HG03342 (cell line): ENCODE measurements around the gene HOXD11.

Source experiments
- ATAC-seq: cut with Tn5 transposase; IDR thresholded peaks from one replicate; pipeline ENCODE4 v1.9.1; 2021; ENCODE audit warnings: mild to moderate bottlenecking, moderate library complexity; ENCODE audit not compliant: unreplicated experiment

Gene HOXD11

DNA sequence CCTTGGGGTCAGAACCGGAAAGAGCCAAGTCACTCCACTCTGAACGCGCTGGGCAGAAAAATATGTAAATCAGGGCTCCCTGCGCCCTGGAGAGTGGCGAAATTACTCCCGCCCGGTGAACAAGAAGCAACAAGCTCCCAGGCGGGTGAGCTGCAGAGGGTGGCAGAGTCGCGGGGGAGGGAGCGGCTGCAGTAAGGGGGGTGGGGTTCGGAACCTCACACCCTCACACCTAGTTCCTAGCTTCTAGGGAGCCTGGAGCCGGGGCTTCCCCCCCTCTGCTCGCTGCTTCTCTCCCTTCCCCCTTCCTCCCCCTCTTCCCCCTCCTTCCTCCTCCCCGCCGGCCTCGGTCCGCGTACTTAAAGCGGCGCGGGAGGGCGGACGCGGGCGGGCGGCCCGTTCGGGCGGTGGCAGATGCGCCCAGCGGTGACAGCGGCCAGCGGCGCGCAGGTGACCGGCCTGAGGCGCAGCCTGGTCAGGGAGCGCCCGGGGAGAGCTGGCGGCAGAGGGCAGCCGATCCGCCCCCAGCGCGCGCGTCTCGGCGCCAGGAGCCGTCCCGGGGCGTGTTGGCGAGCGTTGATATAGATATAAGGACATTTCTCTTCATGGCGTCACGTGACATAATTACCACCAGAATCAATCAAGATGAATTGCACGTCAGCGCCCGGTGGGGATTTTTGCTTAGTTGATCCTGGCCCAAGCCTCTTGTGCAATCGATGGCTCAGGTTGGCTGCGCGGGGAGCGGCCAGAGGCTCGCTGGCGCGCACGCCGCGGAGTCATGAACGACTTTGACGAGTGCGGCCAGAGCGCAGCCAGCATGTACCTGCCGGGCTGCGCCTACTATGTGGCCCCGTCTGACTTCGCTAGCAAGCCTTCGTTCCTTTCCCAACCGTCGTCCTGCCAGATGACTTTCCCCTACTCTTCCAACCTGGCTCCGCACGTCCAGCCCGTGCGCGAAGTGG lies at the start of gene HOXD11:
Gene HOXD11 (plus strand): TSS at position 700 of the 959 bp plus-strand sequence. CDS start 76 bp downstream, at position 776.
- no peak for ATAC-seq

DNA sequence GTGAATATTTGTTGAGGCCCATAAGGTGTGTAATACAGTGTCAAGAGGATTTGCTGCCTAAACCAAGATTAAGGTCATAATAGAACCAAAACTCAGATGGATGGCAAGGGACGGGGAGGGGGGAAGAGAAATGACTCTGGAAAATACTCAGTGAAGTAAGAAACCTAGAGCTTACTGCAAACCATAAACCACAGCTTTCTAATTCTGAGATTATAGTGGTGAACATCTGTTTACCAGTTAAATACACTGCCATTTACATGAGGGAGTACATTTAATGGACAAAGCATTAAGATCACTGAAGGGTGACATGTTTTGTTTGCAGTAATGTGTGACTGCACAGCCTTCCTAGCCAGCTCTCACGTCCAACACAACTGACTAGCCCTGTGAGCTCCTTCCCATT lies 43.1 kb upstream of the HOXD11 start:
- ATAC-seq, result no peak

DNA sequence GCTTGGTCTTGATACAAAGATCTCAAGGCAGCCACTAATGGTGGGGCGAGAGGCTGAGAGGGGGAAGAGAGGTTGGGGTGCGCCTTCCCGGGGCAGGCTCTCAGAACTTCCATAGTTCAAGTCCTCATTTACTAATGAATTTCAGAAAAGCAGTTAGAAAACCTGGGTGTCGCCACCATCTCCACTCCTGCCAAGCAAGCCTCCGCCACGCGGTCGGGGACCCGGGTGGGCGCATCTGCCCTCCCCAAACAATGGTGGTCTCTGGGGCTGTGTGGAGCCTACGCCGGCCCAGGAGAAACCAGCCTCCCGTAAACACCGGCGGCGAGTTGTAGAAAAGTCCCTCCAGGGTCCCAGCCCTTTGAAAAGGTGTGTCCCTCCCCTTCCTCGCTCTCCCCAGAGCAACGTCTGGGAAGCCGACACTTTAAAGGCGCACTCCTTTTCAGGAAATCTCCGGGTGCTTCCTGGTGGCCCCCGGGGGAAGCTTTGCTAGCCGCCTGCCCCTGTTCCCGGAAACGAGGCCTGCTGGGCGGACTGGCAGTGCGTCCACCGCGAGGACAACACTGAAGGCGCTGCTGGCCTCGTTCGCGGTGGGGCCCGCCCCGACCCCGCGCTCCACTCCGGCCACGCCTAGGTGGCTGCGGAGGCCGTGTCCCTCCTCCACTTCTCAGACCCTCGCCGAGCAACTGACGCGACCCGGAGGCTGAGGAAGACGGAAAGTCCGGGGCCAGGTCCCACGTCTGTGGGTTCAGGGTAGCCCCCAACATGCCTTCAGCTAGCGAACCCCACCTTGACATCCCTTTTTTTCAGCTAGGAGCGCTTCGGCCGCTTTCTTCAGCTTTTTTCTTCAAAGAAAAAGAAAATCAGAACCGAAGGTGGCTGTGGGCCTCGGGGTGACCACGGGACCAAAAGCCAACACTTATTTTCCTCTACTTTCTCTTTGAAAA lies 40.2 kb upstream of the HOXD11 start:
- no peak for ATAC-seq

DNA sequence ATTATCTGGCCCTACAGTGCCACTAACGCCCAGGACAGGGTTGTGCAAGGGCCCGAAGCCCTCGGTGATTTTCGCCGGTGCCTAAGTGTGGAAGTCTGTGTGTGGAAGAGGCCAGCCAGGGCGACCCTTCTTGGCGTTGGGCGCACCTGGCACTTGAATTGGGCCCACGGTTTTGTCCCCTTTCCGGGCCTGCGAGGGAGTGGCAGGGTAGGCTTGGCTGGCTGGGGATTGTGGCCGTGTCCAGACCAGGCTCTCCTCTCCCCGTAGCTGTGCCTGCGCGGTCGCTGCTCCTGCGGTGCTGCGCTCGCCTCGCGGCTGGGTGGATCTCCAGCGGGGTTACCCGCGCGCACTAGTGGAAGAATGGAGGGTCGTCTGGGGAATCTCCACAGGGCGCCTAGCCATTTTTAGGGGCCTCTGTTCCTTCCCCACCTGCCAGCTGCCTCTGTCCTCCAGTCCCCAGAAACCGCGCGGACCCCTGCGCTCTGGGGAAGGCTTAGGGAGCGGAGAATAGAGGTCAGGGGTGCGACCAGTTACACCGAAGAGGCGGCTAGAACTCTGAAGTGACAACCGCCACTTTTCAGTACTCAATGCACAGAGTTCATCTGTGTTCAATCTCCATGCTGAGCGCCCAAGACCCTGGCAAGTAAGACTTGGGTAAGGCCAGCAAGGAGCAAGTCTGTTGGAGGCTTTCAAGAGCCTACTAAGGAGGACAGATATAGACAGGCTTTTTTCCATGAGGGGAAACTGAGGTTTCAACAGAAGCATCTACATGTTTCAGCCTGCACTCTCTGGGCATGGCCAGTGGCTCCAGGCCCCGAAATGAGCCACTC lies 39.3 kb upstream of the HOXD11 start:
- no peak for ATAC-seq

DNA sequence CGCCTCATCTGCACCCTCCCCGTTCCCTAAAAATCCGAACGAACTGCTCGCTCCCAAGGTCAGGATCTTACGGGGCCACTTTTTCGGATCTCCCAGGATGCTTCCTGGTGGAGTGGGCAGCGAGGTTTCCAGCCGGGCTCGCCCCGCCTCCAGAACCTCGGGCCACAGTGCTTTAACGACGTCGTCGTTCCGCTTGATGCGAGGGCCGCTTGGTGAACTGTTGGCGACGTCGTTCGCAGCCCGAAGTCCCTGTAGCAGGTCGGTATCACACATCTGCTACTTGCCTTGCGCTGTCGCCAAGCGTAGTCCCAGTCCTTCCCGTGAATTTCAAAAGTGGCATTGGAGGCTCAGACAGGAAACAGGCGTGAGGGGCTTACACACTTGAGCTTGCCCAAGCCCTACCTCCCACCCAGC lies 38.7 kb upstream of the HOXD11 start:
- no peak for ATAC-seq

DNA sequence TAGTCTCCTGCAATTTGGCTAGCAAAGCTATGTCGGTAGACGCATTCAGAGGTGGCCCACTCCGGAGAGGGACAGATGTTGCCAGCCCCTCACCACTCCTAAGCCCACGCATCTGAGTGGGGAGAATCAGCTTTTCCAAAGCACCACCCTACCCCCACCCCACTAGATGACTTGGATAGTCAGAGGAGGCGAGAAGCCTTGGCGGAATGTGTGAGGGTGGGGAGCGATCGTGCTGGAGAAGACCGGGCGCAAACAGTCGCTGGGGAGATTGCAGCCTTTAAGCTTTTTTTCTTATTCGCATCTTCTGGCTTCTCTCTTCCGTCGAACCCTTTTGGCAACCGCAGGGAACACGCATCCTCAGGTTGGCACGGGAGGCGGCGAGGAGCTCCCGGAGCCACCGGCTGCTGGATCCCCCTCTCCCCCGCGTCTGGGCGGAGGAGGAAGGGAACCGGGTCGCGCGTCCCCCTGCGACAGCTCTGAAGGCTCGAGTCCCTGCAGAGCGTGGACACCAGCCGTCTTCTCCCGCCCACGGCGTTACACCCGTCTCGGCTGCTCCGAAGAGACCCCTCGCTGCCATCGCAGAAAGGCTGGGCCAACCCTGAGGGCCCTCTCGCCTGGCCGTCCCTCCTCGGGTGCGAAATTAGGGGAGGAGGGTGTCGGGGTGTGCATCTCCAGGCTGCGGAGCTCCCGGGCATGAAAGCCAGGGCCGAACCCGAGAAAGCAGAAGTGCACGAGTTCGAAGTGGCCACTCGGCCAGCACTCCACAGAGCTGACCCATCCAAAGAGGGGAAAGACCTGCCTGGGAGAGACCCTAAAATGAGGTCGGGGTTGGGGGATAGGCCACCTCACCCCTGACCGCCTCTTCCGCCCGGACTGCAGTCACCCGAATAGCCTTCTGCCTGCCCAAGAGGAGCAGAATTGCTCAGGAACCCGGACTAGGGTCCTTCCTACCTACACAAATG lies 35.5 kb upstream of the HOXD11 start:
- no peak for ATAC-seq

DNA sequence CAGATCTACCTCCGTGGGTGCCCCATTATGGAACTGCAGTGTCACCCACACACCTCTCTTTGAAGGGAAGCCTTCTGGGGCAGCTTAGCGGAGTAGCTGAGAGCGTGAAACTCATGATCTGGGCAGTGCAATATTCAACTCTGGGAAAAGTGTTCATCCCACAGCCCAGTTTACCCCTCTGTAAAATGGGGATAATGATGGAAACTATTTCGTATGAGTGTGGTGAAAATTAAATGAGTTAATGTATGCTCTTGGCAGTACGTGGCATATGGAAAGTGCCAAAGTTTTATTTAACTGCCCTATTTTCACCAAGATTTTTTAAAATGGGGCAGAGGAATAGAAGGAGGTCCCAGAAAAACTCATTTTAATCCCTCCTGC lies 34.8 kb upstream of the HOXD11 start:
- no peak for ATAC-seq

DNA sequence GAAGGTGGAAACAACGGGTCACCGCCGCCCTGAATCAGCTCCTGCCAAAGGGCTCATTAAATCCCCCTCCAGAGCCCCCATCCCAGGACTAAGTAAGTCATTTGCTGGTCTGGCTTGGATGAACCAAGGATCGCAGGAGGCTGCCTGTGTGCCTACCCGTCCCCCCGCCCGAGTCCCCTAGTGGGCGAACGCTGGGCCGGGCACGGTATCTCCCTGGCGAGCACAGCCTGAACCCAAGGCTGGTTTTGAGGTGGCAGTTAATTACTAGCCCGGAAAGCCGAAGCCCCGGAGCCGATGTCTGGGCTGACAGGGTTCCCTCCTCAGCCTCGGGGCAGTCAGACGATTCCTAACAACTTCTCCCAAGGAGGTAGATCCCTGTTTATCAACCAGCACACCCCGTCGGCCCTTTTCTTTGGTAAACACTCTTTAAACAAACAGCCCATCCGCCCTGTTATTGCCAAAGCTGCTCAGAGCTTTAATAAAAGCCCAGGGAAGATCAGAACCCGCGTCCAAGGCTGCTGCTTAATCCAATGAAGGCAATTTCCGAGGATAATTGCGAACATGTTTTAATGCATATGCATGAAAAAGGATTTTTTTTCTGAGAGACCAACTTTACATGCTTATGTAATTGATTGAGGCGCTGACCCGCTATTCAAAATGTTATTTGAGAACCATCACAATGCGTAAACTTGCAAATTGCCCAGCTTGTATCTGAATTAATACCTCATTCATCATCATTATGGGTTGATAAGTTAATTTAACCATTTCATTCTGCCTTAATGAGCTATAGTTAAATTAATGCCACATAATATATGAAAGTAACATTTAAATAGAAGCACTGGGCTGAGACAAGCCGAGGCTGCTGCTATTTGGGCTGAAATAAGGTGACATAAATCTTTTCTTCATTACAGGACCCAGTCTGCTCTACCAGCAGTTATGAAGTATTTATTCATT lies 33.9 kb upstream of the HOXD11 start:
- ATAC-seq, result no peak

DNA sequence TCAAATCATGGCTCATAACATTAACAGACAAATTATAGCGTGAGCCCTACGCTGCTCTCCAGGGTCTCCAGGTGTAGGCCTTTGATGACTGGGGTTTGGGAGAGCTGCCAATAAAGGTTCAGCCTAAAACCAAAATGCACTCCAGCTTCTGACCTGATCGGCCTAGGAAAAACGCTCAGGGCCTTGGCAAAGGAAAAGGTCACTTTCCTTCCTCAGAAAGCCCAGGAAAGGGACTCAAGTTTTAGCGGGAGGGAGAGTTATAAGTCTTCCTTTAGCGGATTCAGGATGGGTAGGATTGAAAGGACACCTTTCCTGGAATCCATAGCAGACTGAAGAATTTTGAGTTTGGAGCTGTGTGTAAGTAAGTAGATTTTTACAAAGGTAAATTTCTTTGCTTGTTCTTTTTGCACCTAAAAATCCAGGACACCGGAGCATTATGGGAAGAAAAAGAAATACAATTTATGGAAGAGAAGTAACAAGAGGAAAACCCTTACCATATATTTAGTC lies 32.1 kb upstream of the HOXD11 start:
- no peak for ATAC-seq

DNA sequence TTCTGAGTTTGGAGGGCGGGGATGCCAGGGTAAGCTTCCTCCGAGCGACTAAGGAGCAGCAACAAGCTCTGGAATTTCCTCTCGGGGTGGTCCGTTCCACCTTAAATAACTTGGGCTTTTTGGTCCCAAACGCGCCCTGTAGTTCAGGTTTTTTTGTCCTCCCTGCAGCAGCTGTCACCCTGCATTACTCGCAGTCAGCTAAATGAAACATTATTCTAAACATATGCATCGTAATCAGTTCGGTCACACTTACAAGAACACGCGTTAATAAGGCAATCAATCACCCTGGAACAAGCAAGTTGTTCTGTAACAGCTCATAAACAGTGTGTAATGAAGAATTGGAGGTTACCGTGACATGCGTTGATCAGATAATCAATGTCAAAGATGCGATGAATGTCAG lies 31.6 kb upstream of the HOXD11 start:
- ATAC-seq, result no peak

DNA sequence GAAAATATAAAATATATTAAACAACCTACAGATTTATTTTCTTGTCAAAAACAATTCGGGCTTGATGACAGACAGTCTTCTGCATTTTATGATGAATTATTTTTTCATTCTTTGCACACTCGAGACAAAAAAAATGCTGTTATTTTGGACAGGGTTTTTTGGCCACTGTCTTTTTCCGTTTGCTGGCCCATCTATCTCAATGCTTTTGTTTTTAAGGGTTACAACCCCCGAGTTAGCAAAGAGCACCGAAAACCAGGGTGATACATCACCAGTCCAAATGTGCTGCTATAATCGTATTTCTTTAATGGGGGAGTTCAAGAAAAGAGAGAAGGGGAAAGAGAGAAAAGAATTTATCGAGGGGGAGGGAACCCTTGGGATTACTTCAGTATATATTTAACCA lies 31.0 kb upstream of the HOXD11 start:
- ATAC-seq, result no peak

DNA sequence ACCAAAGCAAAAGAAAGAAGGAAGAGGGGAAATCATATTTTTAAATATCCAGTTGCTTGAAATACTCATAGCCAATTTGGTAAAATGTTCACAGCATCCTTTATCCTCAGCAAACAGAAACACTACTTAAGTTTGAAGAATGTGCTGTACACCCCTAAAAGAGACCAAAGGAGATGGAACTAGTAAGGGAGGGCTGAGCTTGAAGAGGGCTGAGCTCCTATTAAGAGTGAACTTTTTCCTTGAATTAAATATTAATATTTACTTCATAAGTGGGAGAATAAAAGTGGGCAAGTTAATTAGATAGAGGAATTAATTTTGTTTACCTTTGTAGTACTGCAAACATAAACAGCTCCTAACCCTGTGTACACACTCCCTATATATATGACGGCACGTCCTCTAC lies 30.3 kb upstream of the HOXD11 start:
- no peak for ATAC-seq

DNA sequence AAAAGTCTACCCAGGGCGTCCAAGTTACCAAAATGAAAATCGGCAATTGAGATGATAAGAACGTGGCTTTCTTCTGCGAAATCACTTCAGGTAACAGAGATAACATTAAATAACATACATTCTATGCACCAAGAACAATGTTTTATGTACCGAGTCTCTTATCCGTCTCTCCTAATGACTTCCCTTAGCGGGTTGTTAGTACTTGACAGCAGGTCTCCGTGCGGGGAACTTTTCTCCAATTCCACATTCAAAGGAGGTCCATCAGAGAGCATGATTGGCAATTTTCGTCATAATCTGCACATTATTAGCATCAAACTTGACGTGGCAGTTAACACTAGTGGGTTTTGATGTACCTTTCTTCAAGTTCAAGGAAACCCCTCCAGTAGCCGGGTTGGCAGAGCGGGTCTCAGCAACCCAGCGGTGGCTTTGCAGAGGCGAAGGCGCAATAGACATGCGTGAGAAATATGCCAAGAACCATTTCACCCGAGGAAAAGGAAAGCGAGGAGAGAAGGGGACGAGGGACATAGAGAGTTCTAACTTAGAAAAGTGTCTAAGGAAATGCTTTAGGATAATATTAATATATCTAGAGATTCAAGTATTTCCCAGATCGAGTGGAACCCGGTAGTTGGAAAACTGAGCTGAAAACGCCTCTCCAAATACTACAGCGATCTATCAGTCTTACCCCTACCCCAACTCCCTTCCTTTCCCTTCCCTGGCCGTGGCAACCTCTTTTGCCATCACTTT lies 28.4 kb upstream of the HOXD11 start:
- ATAC-seq, result no peak

DNA sequence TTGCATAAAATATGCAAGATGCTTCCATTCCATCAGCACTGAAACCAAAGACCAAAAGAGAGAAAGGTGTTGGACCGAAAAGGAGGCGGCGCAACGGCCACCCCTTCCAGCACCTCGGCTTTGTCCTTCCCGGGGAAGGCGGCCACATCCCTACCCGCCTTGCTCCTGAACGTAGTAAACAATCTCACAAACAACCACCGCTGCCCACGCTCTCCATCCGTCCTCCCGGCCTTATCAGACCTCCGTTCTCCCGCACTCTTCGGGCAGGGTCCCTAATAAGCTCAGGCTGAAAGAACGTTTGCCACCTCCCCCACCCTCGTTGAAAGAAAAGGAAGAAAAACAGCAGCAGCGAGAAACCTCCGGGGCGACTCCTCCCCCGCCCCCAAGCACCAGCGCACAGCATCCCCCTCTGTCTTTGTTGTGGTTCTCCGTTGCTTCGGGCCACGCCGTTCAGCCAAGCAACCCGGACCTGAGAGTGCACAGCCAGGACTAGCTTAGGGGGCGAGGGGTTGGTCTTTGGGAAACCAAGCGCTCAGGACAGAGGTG lies 27.7 kb upstream of the HOXD11 start:
- ATAC-seq, result no peak

DNA sequence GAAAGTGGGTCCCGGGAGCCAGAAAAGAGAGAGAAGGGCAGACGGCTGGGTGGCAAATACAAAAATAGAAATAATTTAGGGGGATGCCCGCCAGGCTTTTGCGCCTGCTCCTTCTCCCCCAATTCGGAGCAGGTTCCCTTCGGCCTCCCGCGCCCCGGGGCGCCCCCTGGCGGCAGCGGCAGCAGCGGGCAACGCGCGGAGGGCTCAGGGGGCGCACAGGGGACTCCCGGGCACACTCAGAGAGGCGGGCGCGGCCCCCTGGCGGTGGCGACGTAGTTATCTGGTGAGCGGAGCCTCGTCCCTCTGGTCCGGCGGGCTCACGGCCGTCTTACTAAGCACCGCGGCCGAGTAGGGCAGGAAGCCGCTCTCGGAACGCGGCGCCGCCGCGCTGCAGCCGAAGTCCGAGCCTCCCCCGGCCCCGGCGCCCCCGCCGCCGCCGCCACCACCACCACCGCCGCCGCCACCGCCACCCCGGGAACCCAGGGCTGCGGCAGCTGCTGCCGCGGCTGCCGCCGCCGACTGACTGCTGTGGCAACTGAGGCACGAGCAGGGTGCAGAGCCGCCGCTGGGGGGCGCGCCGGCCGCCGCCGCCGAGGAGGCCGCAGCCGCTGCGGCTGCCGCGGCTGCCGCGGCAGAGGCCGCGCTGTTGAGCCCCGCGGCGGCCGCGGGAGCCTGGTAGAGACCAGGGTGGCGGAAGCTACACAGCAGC lies 27.1 kb upstream of the HOXD11 start:
- no peak for ATAC-seq

DNA sequence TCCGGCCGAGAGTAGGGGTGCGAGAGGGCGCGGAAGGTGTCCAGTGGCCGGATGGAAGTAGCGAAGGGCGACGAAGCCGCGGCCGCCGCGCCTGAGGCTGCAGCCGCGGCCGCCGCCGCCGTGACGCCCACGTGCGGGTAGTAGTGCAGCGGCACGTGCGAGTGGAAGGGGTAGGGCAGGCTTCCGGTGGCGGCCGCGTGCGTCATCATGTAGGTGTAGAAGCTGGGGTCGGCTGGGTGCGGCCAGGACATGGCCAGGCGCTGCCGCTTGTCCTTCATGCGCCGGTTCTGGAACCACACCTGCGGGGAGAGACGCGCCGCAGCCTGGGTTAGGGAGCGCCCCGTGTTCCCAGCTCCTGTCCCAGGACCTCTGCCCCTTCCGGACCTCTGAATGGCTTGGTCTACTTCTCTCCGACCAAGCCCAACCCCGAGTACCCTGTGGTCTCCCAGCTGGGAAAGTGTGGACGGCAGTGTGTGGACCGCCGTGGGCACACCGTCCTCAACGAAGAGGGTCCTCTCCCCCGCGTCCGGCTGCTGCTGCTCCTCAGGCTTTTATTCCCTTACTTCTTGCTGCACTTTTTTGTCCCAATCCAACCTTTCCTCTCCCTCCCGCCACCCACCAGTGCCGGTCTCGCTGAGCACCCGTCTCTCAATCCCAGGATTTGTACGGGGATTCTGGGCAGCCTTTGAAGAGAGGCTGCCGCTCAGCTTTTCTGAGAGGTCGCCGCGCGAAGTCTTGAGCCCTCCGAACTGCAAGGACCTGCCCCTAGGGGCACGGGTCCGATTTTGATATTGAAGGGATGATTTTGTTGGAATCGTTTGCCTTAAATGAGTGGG lies 26.3 kb upstream of the HOXD11 start:
- ATAC-seq, result no peak
